NK-92 treated with Interleukin-12 subunit alpha and Interleukin-12 subunit beta, amount 100 ng/mL, for 24 hours (cell line): Measurements from ENCODE around the gene ADCY10.
"Not testable (repeated sequence)": the region's sequence is repeated elsewhere in the genome, so short reads cannot be mapped to it uniquely, and the experiment has no call there.

Source experiments
- DNase-seq: peaks from one replicate; lab custom pipeline; 2025; lab: John Stamatoyannopoulos, UW

The ADCY10 gene

DNA sequence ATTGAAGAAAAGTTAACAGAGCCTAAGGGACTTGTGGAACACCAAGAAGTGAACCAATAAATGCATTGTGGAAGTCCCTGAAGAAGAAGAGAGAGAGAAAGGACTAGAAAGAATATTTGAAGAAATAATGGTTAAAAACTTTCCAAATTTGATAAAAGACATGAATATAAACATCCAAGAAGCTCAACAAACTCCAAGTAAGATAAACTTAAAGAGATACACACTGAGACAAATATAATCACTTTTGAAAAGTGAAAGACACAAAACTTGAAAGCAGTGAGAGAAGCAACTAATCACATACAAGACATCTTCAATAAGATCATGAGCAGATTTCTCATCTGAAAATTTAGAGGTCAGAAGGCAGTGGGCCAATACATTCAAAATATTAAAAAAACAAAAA lies 101.0 kb downstream of the ADCY10 start:
- DNase-seq: no peak

DNA sequence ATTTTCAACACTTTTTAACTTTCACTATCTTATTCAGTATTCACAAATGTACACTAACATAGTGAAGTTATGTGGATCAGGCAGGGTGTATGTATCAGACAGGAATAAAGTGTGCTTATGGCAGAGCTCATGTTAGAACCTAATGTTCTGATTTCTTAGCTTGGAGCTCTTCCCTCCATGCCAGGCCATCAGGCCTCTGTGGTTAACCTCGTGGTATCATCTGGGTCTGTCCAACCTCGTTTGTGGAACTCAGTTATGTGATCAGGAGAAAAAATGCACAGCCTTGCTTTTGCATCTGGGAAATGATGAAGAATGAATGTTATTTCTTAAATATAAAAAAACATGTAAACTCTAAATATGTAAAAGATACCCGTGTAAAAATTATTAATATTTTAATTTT lies 105.2 kb downstream of the ADCY10 start:
- no peak for DNase-seq

DNA sequence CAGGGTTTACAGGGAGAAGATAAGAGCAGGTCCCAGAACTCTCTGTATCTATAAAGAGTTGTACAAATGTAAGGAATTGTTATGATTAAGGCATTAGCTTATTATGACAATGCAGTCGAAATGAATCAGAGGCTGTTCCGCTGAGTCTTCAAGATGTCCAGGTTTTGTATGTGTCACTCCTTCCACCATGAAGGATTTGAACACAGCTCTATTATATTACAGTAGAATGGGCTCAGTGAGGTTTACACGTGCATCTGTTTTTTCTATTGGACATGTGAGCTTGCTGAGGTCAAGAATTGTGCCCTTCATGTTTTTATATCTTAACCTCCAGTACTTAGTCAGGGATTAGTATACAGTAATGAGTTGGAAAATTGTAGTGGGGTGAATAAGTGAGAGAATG lies 105.8 kb downstream of the ADCY10 start:
- no peak for DNase-seq

DNA sequence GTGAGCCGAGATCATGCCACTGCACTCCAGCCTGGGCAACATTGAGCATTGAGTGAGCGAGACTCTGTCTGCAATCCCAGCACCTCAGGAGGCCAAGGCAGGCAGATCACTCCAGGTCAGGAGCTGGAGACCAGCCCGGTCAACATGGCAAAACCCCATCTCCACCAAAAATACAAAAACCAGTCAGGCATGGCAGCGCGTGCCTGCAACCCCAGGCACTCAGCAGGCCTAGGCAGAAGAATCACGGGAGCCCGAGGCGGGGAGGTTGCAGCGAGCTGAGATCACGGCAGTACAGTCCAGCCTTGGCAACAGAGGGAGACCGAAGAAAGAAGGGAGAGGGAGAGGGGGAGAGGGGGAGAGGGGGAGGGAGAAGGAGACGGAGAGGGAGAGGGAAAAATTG lies 107.3 kb downstream of the ADCY10 start:
- not testable (repeated sequence) for DNase-seq

GRCh38 chr1:167806235-167806634 lies 107.7 kb downstream of the ADCY10 start:
- DNase-seq: not testable (repeated sequence)

- DNase-seq: no peak
Observed at GRCh38 chr1:167805041-167805556, 108.8 kb downstream of the ADCY10 start.

- peak; percentile 74 for DNase-seq
Observed at GRCh38 chr1:167803358-167804207, 110.4 kb downstream of the ADCY10 start.

- DNase-seq: no peak
Observed at GRCh38 chr1:167802235-167802634, 111.7 kb downstream of the ADCY10 start.

- no peak for DNase-seq
Observed at GRCh38 chr1:167800251-167800650, 113.7 kb downstream of the ADCY10 start.

DNA sequence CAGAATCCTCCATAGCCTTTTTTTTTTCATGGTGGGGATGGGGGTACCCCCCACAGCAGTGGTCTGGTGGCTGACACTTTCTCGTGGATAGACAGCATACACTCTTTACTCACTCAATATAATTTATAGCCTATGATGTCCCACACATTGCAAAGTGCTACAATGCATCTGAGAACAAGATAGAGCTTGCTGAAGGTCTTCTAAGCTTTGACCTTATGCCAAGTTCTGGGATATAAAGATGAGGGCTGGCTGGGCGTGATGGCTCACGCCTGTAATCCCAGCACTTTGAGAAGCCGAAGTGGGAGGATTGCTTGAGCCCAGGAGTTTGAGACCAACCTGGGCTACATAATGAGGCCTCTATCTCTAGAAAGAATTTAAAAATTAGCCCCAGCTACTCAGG lies 114.2 kb downstream of the ADCY10 start:
- DNase-seq: no peak

DNA sequence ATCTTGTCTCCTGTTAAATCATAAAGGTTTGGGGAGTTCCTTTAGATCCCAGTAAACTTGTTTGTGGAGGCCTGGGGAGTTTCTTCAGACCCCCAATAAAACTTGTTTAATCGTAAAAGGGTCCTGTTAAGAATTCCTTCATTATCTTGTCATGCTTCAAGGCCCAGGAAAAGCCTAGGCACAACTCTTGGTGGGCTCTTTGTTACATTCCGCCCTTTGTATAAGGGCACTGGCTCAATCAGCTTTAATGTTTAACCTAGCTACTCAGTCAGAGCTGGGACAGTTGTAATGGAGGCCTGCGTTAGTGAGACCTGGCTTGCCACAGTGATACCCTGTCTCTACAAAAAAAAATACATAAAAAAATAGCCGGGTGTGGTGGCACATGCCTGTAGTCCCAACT lies 115.0 kb downstream of the ADCY10 start:
- no peak for DNase-seq

- no peak for DNase-seq
Observed at GRCh38 chr1:167797015-167797414, 116.9 kb downstream of the ADCY10 start.

DNA sequence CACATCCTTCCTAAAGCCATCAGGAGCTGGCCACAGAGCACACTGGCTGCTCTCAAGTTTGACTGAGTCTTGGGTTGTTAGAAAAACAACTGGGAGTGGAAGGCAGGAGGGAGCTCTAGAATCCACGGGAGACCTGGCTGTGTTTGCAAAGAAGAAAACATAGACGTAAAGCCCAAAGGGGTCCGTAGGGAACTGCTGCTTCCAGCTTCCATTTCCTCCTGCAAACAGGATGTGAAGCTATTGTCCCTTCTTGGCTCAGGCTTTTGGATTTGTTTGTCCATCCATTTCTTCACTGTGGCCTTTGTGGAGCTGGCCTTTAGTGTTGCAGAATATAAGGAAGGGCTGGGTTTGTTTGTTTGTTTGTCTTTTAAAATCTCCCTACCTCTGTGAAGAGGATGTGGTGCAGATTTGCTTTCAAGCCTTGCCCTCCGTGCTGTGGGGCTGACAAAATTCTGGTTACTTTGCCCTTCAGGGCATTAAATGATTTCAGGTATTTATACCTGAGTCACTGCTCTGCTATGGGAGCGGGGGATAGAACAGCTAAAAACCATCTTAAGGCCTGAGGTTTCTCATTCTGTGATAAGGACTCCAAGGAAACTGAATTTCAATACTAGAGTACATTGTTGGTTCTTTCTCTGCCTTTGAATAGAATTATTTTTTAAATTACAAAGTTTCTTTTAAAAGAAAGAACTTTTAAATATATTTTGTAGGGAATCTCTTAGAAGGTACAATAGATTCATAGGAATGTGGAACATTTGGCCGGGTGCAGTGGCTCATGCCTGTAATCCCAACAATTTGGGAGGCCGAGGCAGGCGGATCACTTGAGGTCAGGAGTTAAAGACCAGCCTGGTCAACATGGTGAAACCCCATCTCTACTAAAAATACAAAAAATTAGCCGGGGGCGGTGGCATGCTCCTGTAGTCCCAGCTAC lies 117.9 kb downstream of the ADCY10 start:
- no peak for DNase-seq

DNA sequence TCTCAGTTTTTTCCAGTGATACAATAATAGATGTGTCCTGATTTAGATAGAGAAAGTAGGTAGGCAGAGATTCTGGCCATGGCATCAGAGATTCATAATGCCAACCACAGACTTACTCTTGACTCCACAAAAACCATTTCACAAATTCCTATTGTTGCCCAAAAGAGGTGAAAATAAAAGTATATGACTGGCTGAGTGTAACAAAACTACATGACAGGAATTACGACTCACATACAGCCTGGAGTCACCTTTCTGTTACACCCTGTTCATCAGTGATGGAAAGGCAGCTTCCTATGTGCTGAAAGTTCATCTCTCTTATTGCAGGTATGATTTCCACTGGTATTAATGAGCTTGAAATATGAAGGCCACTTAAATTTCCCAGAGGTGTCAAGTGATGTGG lies 119.9 kb downstream of the ADCY10 start:
- no peak for DNase-seq

DNA sequence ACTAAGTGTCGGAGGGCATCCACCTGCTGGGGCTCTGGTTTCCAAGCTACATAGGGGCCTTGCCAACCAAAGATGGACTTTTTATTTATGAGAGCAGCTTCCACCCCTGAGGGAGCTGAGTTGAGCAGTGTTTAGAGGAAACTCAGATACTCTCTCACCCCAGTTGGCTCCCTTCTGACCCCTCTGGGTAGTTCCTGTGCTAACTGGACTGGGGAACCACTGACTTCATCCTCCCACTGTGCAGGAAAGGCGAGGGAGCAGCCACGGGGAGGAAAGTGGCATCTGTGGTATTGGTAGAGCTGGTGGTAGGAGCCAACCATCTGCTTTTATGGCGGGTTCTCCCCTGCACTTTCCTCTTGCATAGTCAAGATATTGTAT lies 121.8 kb downstream of the ADCY10 start:
- no peak for DNase-seq

GRCh38 chr1:167791281-167792187 lies 122.4 kb downstream of the ADCY10 start:
- DNase-seq: no peak

DNA sequence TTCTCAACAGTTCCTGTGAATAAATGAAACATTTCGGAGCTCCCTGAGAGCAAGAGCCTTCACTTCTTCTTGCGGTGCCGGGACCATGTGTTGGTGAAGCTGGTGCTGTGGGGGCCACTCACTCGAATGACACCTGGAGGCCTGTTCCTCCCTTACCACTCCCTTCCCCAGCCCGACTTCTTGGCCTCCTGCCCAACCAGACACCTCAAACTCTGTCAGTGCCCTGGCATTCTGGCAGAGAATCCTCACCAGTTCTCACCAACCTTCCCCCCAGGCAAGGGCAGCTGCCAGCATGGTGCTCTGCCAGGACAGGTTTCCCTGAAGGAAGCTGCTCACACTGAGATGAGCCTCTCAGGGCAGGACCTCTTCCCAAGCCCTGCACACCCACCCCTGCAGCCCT lies 123.8 kb downstream of the ADCY10 start:
- no peak for DNase-seq

GRCh38 chr1:167789501-167789900 lies 124.4 kb downstream of the ADCY10 start:
- no peak for DNase-seq

GRCh38 chr1:167786502-167786901 lies 127.4 kb downstream of the ADCY10 start:
- no peak for DNase-seq

GRCh38 chr1:167784876-167785550 lies 128.9 kb downstream of the ADCY10 start:
- DNase-seq: no peak

GRCh38 chr1:167782946-167783345 lies 131.0 kb downstream of the ADCY10 start:
- no peak for DNase-seq
